Brain microvascular endothelial cell (primary cell): Measurements from ENCODE around the gene NCMAP.

Experiments used
- DNase-seq: peaks from one replicate; pipeline ENCODE4 v3.0.0-alpha.2; 2020
- H3K27ac ChIP-seq: fragments of 250-450 bp; sonication (Bioruptor Pico); 2 replicates; pipeline ENCODE4 v1.5.1; 2020; ENCODE audit warnings: mild to moderate bottlenecking, moderate library complexity
- H3K27me3 ChIP-seq: fragments of 250-450 bp; sonication (Bioruptor Pico); replicated peaks from 2 replicates; pipeline ENCODE4 v1.5.1; 2020; ENCODE audit warnings: mild to moderate bottlenecking
- H3K36me3 ChIP-seq: fragments of 250-450 bp; sonication (Bioruptor Pico); replicated peaks from 2 replicates; pipeline ENCODE4 v1.5.1; 2020; ENCODE audit warnings: mild to moderate bottlenecking
- H3K4me3 ChIP-seq: 2 replicates; pipeline ENCODE4 v1.5.1; 2011; ENCODE audit warnings: low read depth, mild to moderate bottlenecking, control low read depth, low read length, moderate library complexity
- CTCF ChIP-seq: IDR thresholded peaks from 2 replicates; pipeline ENCODE4 v1.5.1; 2011; ENCODE audit warnings: low read depth, mild to moderate bottlenecking, moderate library complexity, low read length, control low read depth, inconsistent platforms; ENCODE audit errors: missing control alignments
- in situ Hi-C: cut with HindIII; loops from 2 replicates; pipeline ENCODE4 v1.10.0; 2017; ENCODE audit warnings: low sequenced_read_pairs, low pct_ligation_motif_present

The NCMAP gene

DNA sequence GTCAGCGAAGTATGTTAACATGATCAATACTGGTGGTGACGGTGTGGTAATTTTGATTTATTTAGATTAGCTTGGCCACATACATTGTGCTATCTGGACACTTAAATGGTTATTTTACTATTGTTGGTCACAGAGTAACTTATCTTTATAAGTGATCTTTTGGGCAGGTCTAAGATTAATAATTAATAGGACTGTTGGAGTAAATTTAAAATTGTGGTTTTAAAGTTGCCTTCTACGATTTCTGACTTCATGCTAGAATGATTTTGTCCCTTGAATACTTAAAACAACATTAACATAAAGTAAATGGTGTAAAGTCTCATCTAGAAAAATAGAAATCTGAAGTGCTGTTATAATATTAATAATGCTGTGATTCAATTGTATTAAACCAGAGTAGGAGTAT is 101.9 kb downstream of the NCMAP start:
- TF ChIP-seq CTCF, result no peak
- no peak overlapping the region for H3K4me3 ChIP-seq
- DNase-seq, result no peak

More for the DNA sequence above, 101.9 kb downstream of the NCMAP start:
- H3K27me3 ChIP-seq, result no peaks in the 10 kb centered on the region
- peaks cover 71% of the 10 kb centered on the region for H3K36me3 ChIP-seq
- H3K27ac ChIP-seq, result no peak overlapping the region
- in situ Hi-C loops, result loop anchor here (25.0 kb wide), 1 partner anchor 180 kb away; no protein-coding TSS in a partner anchor
